Left lobe of liver (tissue), 2 donors: ENCODE results near the gene ZNF219. TPM values are rescaled to one million over a fixed set of nuclear protein-coding genes. Genes with fewer than 3 reads are reported as not detected.
"Not testable (repeated sequence)": the region's sequence is repeated elsewhere in the genome, so short reads cannot be mapped to it uniquely, and the experiment has no call there.

Experiments
- ATAC-seq: fragments of 200-7000 bp; cut with Tn5 transposase; one replicate; pipeline ENCODE4 v1.9.1; 2020; ENCODE audit warnings: mild to moderate bottlenecking, moderate library complexity
- DNase-seq: peaks from one replicate; pipeline ENCODE4 v3.0.0-alpha.2; 2020; ENCODE audit warnings: low spot score
- total RNA-seq: library from RNA; stranded (reverse); gene quantifications from one replicate; pipeline ENCODE4 v1.2.1, GENCODE V29; 2021
- donor health status: DM: no; HTN: no; CAD: no; lungs with moderate emphysema.
- donor health status: DM: no; HTN: yes; CAD: no.

The ZNF219 gene
- total RNA-seq, 1 donor from 2014 or later, result 8.0 TPM

- DNase-seq (no peak), ATAC-seq (no peak)
Observed at GRCh38 chr14:21049271-21049673, 49.2 kb downstream of the ZNF219 start.

DNA sequence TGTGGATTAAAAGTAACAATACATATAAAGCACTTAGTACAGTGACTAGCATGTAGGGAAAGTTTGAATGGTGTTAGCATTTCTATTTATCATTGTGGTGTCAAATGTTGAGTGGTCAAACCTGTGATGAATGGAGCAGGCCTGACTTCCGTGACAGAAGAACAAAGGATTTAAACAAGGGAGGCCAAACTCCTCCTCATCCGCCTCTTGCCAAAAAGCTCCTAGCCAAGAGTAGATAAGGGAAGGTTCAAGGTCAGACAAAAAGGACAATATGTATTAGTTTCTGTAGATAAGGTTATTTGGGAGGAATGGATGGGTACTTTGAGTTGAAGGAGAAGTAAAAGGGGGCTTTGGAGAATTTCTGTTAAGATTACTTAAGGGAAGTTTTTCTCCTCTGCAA lies 49.8 kb downstream of the ZNF219 start:
- DNase-seq (peak; percentile 64), ATAC-seq (peak; percentile 69)

GRCh38 chr14:21047378-21047781 lies 51.1 kb downstream of the ZNF219 start:
- DNase-seq, result no peak
- ATAC-seq, result peak; percentile 17

DNA sequence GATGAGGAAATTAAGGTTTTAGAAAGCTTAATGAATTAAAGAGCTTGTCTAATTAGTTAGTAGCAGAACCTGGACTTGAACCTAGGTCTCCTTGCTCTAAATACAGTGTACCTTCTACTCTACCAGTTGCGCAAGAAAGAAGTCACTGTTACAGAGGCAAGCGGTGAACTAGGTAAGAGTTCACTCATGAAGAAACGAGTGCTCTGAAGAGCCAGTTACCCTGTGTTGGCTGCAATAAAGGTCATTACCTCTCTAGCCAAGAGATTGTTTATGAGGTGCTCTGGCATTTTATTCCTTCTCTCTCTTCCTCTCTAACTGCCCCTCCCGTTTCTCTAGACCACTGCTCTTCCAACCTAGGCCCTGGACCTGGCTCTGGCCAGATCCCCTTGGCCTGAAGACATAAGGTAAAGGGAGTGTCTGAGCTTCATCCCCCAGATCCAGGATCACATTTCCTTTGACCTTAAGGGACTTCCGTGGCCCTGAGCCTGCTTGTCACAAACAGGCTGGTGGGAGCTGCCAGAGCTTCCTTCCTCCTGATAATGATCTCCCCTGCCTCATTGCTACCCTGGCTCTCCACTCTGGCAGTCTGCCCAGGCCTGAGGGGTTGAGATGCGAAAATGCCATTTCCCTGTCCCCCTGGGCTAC lies 54.4 kb downstream of the ZNF219 start:
- peak; percentile 58 for ATAC-seq
- DNase-seq, result peak; percentile 66

DNA sequence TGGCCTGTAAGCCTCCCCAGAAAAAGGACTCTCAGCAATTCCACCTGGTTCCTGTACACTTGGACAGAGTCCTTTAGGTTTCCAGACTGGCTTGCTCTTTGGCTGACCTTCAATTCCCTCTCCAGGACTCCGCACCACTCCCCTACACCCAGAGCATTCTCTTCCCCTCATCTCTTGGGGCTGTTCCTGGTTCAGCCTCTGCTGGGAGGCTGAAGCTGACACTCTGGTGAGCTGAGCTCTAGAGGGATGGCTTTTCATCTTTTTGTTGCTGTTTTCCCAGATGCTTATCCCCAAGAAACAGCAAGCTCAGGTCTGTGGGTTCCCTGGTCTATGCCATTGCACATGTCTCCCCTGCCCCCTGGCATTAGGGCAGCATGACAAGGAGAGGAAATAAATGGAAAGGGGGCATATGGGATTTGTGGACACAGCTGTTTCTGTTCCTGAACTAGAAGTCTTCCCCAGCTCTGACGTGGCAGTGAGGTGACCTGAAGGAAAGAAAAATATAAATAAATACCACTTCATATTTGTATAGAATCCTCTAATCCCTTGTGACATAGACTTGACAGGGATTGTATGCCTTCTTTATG lies 55.0 kb downstream of the ZNF219 start:
- DNase-seq (no peak), ATAC-seq (peak; percentile 42)

DNA sequence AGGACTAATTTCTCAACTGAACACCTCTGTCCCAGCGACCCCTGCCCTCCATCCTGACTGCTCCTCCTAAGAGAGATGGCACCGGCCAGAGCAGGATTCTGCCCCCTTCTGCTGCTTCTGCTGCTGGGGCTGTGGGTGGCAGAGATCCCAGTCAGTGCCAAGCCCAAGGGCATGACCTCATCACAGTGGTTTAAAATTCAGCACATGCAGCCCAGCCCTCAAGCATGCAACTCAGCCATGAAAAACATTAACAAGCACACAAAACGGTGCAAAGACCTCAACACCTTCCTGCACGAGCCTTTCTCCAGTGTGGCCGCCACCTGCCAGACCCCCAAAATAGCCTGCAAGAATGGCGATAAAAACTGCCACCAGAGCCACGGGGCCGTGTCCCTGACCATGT lies 55.5 kb downstream of the ZNF219 start:
- DNase-seq, result peak; percentile 71
- ATAC-seq, result peak; percentile 45

DNA sequence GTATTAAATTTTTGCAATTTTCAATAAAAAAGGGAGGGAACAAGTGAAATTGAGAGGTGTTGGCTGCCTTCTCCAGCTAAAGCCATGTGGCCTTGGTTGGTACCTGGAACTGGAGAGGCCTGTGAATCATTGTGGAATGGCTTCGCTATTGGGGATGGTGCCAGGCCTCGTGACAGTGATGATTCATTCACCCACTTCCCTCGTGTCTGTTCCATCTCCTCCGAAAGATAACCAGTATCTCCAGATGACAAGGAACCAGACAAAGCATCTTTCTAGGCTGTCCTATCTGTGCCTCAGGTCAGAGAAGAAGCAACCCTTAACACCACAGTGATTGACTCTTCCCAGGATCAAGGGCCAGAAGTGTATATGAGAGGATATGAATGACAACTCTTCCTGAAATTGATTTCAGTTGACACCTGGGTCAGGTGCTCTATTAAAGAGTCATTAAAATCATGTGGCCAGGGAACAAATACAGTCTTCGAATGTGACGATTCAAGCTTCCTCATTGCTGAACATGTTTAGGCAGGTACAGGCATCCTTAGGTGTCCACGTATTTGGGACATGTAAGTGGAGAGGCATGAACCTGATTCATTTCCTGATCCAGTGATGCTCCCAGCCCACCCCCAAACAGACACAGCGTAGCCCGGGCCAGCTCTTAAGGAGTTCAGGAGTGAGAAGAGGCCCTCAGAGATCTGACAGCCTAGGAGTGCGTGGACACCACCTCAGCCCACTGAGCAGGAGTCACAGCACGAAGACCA lies 56.6 kb downstream of the ZNF219 start, which contains the start of gene RNASE7:
TSS of gene RNASE7 (plus strand) at position 687 of the 758 bp plus-strand sequence. CDS start 631 bp downstream, outside the sequence.
- DNase-seq (no peak), ATAC-seq (no peak)

DNA sequence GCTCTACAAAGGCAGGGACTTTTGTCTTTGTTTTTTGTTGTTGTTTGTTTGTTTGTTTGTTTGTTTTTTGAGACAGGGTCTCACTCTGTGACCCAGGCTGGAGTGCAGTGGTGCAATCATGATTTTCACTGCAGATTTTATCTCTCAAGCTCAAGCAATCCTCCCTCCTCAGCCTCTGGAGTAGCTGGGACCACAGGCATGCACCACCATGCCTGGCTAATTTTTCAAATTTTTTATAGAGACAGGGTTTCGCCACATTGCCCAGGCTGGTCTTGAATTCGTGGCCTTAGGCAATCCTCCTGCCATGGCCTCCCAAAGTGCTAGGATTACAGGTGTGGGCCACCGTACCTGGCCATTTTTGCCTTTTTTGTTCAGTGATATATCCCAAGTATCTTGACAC lies 57.5 kb downstream of the ZNF219 start:
- not testable (repeated sequence) for DNase-seq, ATAC-seq

DNA sequence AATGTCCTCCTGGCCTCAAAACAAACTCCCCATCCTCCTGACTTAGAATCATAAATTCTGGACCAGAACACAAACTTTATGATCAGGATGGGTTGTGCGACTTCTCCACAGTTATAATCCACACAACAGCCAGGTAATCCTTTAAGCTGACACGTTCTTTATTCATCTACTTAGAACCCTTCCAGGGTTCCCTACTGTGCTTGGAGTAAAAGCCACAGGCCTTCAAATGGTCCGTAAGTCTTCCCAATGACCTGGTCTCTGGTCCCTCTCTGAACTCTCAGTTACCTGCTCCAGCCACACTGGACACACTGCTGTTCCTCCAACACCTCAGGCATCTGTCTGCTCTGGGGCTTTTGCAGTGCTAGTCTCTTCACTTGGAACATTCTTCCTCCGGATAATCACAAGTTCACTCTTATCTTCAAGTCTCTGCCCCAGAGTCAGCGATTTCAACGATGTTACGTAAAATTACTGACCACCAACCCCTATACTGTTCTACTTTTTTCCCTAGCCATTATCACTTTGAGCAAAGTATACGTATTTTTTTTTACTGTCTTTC lies 58.0 kb downstream of the ZNF219 start:
- ATAC-seq (no peak), DNase-seq (no peak)

Other genes starting within 250 kb of the ZNF219 start
- not detected for gene RNASE3, start 207.3 kb downstream of the ZNF219 start, total RNA-seq
- gene RNASE2, start 143.2 kb downstream of the ZNF219 start, total RNA-seq, result 0.33 TPM
- 33.1 TPM for gene METTL17, start 108.7 kb downstream of the ZNF219 start, total RNA-seq
- gene SLC39A2, start 99.4 kb downstream of the ZNF219 start, total RNA-seq, result not detected
- gene NDRG2, start 73.6 kb downstream of the ZNF219 start, total RNA-seq, result 165 TPM
- 4.6 TPM for gene TPPP2, start 68.4 kb downstream of the ZNF219 start, total RNA-seq
- gene RNASE13, start 63.8 kb downstream of the ZNF219 start, total RNA-seq, result 0.10 TPM
- 0.13 TPM for gene RNASE7, start 56.3 kb downstream of the ZNF219 start, total RNA-seq
- not detected for gene RNASE8, start 40.8 kb downstream of the ZNF219 start, total RNA-seq
- 41.9 TPM for gene ARHGEF40, start 28.4 kb downstream of the ZNF219 start, total RNA-seq
- gene TMEM253, start 2.4 kb upstream of the ZNF219 start, total RNA-seq, result 0.15 TPM
- gene OR5AU1, start 57.4 kb upstream of the ZNF219 start, total RNA-seq, result not detected
- 162 TPM for gene HNRNPC, start 170.8 kb upstream of the ZNF219 start, total RNA-seq
- 0.23 TPM for gene RPGRIP1, start 181.4 kb upstream of the ZNF219 start, total RNA-seq